Mucosa of stomach (tissue), 1 donor: ENCODE data around the gene ADM.

Experiments
- H3K27me3 ChIP-seq: one replicate; pipeline ENCODE4 v1.7.0; 2013; ENCODE audit warnings: mild to moderate bottlenecking, low read length; ENCODE audit not compliant: control insufficient read depth, insufficient read depth
- H3K36me3 ChIP-seq: one replicate; pipeline ENCODE4 v1.7.0; 2013; ENCODE audit warnings: low read length; ENCODE audit not compliant: control insufficient read depth, insufficient read depth
- H3K4me1 ChIP-seq: one replicate; pipeline ENCODE4 v1.7.0; 2013; ENCODE audit warnings: mild to moderate bottlenecking, low read length; ENCODE audit not compliant: control insufficient read depth, insufficient read depth
- H3K4me3 ChIP-seq: one replicate; pipeline ENCODE4 v1.7.0; 2013; ENCODE audit warnings: low read length
- H3K9ac ChIP-seq: one replicate; pipeline ENCODE4 v1.7.0; 2013; ENCODE audit warnings: mild to moderate bottlenecking, low read length, moderate library complexity
- H3K9me3 ChIP-seq: one replicate; pipeline ENCODE4 v1.7.0; 2013; ENCODE audit warnings: mild to moderate bottlenecking, low read length, moderate library complexity; ENCODE audit not compliant: control insufficient read depth
- donor health status: Pancreatic carcinoma.

The ADM gene

GRCh38 chr11:10294290-10294953, 10.5 kb upstream of the ADM start:
- Histone ChIP-seq H3K4me1 (peaks cover 4% of the 10 kb centered on the region), H3K9me3 (no peaks in the 10 kb centered on the region), H3K9ac (peak overlapping the region; percentile 77), H3K27me3 (peaks cover 18% of the 10 kb centered on the region), H3K4me3 (peak overlapping the region; percentile 54), H3K36me3 (no peaks in the 10 kb centered on the region)

DNA sequence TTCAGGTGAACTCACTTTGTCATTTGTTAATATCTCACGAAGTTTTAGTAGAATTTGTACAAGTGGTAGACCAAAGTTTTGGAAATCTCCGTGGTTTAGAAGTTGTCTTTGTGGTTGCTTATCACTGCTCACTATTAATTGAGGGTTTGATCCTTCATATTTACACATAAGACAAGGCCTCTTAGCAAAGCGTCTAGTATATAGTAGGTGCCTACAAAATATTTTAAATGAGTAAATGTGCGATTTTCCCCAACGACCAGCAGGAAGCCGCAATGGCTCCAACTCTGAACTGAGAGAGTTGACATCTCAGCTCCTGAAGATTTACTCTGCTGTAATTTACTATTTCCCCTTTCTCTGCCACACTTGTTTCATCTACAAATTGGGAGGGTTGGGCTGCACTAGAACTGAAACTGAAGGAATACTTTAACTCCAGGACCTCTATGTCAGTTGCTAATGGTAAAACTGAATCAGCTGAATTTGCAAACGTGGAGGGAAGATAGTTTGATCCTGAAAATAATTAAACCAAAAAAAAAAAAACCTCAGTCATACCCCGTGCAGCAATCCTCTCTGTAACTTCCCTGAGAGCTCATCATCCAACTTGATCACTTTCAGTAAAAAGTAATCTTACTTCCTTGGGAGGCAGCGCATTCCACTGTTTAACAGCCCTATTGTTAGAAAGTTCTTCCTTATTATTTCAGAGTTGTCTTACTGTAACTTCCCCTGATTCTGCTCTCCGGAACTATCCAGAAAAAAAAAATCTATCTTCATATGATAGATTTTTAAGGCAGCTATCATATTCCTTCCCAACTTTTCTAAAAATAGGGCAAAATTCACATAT, 9.6 kb upstream of the ADM start:
- Histone ChIP-seq H3K36me3 (no peaks in the 10 kb centered on the region), H3K4me3 (no peak overlapping the region), H3K9me3 (no peaks in the 10 kb centered on the region), H3K27me3 (peaks cover 18% of the 10 kb centered on the region), H3K4me1 (peaks cover 4% of the 10 kb centered on the region), H3K9ac (peak overlapping the region; percentile 77)

DNA sequence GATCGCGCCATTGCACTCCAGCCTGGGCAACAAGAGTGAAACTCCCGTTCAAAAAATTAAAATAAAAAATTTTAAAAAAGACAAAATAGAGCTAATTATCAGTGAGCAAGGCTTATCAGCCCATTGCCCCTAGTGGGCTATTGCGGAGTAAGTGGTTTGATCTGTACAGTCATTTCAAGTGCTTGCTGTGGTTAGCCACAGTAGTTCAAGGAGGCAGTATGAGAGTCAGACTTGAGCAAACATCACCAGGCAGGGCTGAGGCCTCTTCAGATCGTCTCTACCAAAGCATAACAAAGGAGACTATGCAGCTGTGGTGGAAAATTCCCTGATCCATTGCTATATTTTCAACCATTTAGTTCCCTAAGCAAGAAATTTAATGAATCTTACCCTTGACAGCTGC, 6.5 kb upstream of the ADM start:
- Histone ChIP-seq H3K9me3 (no peaks in the 10 kb centered on the region), H3K4me1 (peaks cover 12% of the 10 kb centered on the region), H3K36me3 (no peaks in the 10 kb centered on the region), H3K9ac (no peak overlapping the region), H3K4me3 (no peak overlapping the region), H3K27me3 (peaks cover 18% of the 10 kb centered on the region)

- Histone ChIP-seq H3K4me1 (peaks cover 37% of the 10 kb centered on the region), H3K9me3 (no peaks in the 10 kb centered on the region), H3K9ac (peak overlapping the region; percentile 84), H3K27me3 (peaks cover 20% of the 10 kb centered on the region), H3K36me3 (no peaks in the 10 kb centered on the region), H3K4me3 (peak overlapping the region; percentile 98)
Measured at GRCh38 chr11:10301656-10302358, 3.1 kb upstream of the ADM start.

DNA sequence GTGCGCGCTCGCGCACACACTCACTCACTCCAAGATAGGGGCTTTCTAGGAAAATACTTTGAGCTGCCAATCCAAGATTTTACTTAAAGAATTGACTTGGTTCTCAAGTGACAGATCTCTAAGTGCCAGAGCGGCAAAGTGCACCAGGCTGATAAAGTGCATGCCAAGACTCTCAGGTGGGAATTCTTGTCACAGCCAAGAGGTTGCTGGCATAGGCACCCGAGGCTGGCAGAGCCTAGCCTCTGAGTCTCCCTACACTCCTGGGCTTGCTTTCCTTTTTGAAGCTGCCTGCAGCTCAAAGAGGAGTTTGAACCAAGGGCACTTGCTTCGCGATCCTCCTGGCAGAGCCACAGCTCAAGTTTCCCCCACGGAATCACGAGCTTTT, 2.5 kb upstream of the ADM start:
- Histone ChIP-seq H3K27me3 (peaks cover 25% of the 10 kb centered on the region), H3K4me1 (peaks cover 41% of the 10 kb centered on the region), H3K36me3 (no peaks in the 10 kb centered on the region), H3K9ac (peak overlapping the region; percentile 84), H3K4me3 (peak overlapping the region; percentile 98), H3K9me3 (no peaks in the 10 kb centered on the region)

DNA sequence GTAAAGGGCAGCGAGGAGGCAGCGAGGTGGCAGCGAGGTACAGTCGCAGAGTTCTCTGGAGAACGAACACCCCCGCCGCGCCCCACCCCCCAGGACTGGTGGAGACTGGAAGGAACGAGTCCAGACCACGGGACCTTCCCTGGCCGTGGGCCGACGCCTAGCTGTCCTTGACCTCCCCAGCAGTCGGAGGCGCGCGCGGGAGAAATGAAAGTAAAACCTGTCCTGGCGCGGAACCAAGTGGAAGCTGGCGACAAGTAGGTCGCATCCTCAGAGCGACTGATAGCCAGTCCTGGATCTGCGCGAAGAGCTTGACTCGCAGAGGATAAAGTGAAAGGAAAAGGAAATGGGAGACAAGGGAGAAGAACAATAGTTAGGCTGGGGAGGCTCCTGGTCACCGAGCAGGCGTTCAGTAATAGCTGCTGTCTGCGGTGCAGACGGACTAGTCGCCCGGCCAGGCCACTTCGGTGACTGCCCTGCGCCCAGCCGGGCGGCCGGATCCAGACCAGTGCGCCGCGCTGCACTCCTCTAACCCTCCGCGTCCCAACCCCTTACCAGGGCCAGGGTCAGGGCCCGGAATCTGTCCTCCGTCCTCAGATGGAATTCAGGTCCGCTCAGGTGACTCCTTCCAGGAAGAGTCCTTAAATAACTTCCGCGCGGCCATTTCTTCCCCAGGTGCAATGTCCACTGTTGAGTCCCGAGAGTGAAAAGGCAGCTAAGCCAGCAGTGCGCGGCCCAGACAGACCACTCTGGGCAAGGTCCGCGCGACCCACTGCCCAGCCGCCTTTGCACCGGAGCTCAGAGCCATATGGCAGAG, 1.9 kb upstream of the ADM start:
- H3K4me3 ChIP-seq = peak overlapping the region; percentile 98
- peaks cover 29% of the 10 kb centered on the region for H3K27me3 ChIP-seq
- peak overlapping the region; percentile 84 for H3K9ac ChIP-seq
- H3K9me3 ChIP-seq = no peaks in the 10 kb centered on the region
- H3K4me1 ChIP-seq = peaks cover 45% of the 10 kb centered on the region
- H3K36me3 ChIP-seq = no peaks in the 10 kb centered on the region

- H3K4me3 ChIP-seq = peak overlapping the region; percentile 98
- no peaks in the 10 kb centered on the region for H3K36me3 ChIP-seq
- peaks cover 36% of the 10 kb centered on the region for H3K27me3 ChIP-seq
- no peaks in the 10 kb centered on the region for H3K9me3 ChIP-seq
- peaks cover 52% of the 10 kb centered on the region for H3K4me1 ChIP-seq
- peak overlapping the region; percentile 84 for H3K9ac ChIP-seq
Measured at GRCh38 chr11:10303558-10304363, 1.1 kb upstream of the ADM start.

DNA sequence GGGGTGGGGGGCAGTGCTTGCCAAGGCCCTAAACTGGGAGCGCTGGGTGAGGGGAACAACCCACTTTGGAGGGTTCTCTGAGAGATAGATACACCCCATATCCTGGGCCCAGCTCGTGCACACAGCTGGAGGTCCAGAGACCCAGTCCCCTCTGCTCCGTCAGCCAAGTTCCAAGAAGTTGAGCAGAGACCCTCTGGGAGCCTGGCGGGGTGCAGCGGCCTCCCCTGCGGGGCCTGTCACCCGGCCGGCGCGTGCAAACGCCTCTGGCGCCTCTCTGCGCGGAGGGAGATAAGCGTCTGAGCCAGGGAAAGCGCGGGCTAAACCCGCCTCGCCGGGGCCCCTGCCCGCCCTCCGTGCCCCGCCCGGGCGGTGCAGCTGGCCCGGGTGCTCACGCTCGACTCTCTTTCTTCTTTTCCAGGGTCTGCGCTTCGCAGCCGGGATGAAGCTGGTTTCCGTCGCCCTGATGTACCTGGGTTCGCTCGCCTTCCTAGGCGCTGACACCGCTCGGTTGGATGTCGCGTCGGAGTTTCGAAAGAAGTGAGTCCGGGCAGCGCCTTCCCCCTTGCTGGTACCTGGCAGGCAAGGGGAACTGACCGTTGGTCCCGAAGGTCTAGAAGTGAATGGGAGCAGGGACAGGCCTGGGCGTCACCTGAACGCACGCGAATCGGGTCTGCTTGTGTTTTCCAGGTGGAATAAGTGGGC, 540 bp downstream of the ADM start:
- H3K9me3 ChIP-seq = no peaks in the 10 kb centered on the region
- peaks cover 36% of the 10 kb centered on the region for H3K27me3 ChIP-seq

DNA sequence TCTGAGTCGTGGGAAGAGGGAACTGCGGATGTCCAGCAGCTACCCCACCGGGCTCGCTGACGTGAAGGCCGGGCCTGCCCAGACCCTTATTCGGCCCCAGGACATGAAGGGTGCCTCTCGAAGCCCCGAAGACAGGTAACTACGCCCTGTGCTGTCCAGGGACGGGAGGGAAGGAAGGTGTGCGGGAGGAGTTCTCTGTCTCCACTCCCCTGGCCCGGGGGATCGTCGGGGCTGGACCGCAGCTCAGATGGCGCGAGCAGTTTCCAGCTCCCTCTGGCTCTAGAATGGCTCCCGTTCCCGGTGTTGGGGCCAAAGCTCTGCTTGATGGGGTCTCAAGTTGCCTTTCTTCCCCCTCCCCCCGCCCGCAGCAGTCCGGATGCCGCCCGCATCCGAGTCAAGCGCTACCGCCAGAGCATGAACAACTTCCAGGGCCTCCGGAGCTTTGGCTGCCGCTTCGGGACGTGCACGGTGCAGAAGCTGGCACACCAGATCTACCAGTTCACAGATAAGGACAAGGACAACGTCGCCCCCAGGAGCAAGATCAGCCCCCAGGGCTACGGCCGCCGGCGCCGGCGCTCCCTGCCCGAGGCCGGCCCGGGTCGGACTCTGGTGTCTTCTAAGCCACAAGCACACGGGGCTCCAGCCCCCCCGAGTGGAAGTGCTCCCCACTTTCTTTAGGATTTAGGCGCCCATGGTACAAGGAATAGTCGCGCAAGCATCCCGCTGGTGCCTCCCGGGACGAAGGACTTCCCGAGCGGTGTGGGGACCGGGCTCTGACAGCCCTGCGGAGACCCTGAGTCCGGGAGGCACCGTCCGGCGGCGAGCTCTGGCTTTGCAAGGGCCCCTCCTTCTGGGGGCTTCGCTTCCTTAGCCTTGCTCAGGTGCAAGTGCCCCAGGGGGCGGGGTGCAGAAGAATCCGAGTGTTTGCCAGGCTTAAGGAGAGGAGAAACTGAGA, 1.4 kb downstream of the ADM start:
- no peaks in the 10 kb centered on the region for H3K36me3 ChIP-seq
- H3K9ac ChIP-seq = peak overlapping the region; percentile 84
- peaks cover 71% of the 10 kb centered on the region for H3K4me1 ChIP-seq
- H3K4me3 ChIP-seq = peak overlapping the region; percentile 98
- H3K27me3 ChIP-seq = peaks cover 36% of the 10 kb centered on the region
- H3K9me3 ChIP-seq = no peaks in the 10 kb centered on the region

More for the DNA sequence above, 540 bp downstream of the ADM start:
- Histone ChIP-seq H3K4me1 (peaks cover 68% of the 10 kb centered on the region), H3K36me3 (no peaks in the 10 kb centered on the region), H3K4me3 (peak overlapping the region; percentile 98), H3K9ac (peak overlapping the region; percentile 84)

- Histone ChIP-seq H3K36me3 (no peaks in the 10 kb centered on the region), H3K9ac (peak overlapping the region; percentile 84), H3K27me3 (peaks cover 36% of the 10 kb centered on the region), H3K4me1 (peaks cover 71% of the 10 kb centered on the region), H3K9me3 (no peaks in the 10 kb centered on the region), H3K4me3 (peak overlapping the region; percentile 98)
Measured at GRCh38 chr11:10307022-10307399, 2.1 kb downstream of the ADM start.
